Retinal pigment epithelial cell (primary cell): ENCODE data around the gene PARVA.
"Not testable (repeated sequence)": the region's sequence is repeated elsewhere in the genome, so short reads cannot be mapped to it uniquely, and the experiment has no call there.

ENCODE experiments used
- DNase-seq: peaks from one replicate; pipeline ENCODE4 v3.0.0-alpha.2; 2010; ENCODE audit warnings: low read depth
- H3K4me3 ChIP-seq: 2 replicates; pipeline ENCODE4 v1.5.1; 2011; ENCODE audit warnings: mild to moderate bottlenecking, low read length, control low read depth, moderate library complexity
- TF ChIP-seq, protein P1 (sequence below): conservative IDR thresholded peaks from 2 replicates; pipeline ENCODE4 v1.5.1; 2011; ENCODE audit warnings: low read depth, low read length, control low read depth, inconsistent platforms

Gene PARVA

DNA sequence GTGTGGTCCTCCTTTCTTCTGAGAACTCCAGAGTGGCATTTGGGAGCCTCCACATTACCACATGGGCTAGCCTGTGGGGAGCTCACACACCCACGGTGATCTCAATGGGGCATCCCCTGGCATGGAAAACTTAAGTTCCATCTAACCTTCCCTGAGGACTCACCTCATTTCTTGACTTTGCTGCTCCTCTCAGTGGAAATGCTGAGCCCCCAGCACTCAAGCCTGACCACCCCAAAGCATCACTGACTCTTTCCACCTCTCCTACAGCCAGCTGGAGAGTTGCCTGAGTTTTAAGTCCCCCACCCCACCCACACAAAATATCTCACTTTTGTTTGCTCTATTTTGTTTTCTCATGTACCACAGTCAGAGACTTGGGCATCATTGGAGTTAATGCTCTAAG lies 23.8 kb upstream of the PARVA start:
- DNase-seq: no peak
- TF ChIP-seq, protein P1, sequence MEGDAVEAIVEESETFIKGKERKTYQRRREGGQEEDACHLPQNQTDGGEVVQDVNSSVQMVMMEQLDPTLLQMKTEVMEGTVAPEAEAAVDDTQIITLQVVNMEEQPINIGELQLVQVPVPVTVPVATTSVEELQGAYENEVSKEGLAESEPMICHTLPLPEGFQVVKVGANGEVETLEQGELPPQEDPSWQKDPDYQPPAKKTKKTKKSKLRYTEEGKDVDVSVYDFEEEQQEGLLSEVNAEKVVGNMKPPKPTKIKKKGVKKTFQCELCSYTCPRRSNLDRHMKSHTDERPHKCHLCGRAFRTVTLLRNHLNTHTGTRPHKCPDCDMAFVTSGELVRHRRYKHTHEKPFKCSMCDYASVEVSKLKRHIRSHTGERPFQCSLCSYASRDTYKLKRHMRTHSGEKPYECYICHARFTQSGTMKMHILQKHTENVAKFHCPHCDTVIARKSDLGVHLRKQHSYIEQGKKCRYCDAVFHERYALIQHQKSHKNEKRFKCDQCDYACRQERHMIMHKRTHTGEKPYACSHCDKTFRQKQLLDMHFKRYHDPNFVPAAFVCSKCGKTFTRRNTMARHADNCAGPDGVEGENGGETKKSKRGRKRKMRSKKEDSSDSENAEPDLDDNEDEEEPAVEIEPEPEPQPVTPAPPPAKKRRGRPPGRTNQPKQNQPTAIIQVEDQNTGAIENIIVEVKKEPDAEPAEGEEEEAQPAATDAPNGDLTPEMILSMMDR: no peak
- no peak overlapping the region for H3K4me3 ChIP-seq

DNA sequence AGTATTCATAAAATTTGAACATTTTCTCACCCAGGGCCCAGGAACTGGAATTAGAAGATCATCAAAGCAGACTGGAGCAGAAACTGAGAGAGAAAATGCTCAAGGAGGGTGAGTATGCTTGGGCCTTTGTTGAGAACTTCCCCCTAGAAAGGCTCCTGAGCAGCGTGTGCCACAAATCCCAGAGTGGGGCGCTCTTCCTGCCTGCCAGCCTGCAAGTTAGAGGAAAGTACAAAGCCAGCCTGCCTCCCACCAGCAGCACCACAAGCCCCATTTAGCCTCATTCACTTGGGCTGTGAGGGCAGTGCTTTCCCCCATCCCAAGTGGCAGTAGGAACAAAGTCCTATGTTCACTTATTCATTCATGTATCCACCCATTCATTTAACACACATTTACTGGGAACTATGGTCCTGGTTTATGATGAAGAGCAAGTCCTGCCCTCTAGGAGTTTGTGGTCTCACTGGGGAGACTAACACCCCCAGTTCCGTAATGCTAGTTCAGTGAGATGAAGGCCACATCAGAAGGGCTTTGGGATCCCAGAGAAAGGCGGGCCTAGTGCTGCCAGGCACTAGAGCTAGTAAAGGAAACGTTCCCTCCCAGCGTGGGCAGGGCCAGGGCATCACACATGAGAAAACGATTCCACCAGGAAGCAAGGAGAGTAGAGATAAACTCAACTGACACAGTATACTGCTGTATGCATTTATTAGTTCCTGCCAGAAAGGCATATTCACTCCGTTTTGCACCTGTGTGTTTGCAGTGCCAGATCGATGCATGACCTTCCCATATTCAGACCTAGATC lies 22.4 kb upstream of the PARVA start:
- DNase-seq: no peak
- no peak overlapping the region for H3K4me3 ChIP-seq
- TF ChIP-seq, protein P1: no peak

DNA sequence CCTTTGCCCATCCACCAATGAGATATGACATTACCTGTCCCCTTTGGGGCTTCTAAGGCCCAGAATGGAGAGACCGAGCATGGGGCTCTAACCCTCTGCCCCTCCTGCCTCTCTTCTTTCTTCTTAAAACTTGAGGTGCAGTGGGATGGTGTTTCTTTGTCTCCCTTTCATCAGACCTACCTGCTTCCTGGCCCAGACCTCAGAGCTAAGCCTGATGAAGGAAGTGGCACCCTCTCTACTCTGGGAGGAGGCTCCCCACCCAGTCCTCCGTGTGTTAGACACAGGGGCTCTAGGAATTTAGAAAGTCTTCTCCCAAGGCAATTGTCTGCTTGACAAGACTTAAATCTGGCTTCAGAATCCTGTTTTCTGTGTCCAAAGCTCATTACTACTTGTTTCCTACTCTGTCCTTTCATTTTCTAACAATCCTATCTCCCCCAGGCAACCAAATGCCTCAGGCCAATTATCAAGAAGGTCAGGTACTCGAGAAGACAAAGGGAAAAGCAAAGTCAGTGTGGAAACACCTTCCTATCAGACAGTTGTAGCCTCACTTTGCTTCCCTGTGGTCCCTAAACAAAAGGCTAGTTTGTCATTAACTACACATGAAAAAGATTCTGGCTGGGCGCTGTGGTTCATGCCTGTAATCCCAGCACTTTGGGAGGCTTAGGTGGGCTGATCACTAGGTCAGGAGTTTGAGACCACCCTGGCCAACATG lies 20.3 kb upstream of the PARVA start:
- DNase-seq: no peak
- TF ChIP-seq, protein P1: no peak
- H3K4me3 ChIP-seq: no peak overlapping the region

DNA sequence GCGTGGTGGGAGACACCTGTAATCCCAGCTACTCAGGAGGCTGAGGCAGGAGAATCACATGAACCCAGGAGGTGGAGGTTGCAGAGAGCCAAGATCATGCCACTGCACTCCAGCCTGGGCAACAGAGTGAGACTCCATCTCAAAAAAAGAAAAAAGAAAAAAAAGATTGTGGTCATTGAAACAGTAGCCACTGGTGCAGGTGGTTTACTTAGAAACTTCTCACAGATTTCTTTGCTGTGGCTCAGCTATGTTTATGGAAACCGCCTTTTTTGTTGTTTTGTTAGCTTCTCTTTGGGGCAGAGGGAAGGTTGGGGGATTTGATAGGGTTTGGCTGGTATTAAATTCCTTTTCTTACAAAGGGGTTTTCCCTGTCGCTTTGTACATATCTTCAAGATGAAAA lies 19.7 kb upstream of the PARVA start:
- H3K4me3 ChIP-seq, DNase-seq: not testable (repeated sequence)

DNA sequence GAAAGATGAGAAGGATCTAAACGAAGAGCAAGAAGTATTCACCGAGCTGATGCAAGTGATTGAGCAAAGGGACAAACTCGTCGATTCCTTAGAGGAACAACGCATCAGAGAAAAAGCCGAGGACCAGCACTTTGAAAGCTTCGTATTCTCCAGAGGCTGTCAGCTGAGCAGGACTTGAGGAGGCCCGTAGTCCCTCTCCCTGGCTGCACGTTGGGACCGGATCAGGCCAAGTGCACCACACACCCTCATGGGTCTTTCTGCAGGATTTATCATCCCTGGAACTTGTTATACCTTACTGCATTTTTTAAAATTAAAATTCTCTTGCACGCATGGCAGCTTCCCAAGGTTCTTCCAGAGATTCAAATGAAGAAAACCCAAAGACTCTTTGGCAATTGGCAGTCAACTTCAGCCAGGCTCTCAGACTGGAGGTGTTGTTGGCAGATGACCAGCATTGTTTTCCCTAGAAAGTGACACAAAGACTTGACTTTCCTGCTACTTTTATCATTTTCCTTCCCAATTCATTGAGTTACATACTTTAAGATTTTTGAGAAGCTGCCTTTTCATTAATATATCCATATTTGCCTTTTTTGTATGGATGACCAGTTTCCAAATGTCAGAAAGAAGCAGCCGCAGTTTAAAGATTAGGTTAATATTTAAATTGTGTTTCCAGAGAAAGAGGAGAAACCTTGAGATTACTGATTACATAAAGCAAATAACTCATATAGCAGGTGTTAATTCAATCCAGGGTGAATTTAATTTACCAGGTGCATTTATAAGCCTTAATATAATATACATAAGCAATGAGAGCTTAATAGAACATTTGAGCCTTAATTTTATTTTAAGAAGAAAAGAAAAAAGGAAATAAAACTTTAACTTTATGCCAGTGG lies 18.8 kb upstream of the PARVA start:
- DNase-seq: no peak
- H3K4me3 ChIP-seq: no peak overlapping the region
- TF ChIP-seq, protein P1: no peak

DNA sequence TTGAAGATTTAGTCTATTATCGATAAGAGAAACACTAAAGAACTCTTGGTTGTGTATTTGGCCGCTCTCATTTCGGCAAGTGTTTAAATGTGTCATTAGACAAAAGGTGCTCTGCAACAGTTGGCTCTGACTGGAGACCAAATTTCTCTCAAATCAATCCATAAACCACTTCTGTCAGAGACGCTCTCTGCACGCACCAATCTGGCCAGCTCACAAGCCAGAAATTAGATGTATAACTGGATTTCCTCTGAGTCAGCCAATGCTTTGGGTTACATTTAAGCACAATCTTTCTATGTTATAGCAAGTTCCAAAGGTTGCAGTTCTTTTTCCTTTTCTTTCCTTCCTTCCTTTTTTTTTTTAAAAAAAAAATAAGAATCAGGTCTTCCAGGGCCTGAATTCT lies 17.6 kb upstream of the PARVA start:
- DNase-seq: no peak
- H3K4me3 ChIP-seq: no peak overlapping the region
- TF ChIP-seq, protein P1: no peak

DNA sequence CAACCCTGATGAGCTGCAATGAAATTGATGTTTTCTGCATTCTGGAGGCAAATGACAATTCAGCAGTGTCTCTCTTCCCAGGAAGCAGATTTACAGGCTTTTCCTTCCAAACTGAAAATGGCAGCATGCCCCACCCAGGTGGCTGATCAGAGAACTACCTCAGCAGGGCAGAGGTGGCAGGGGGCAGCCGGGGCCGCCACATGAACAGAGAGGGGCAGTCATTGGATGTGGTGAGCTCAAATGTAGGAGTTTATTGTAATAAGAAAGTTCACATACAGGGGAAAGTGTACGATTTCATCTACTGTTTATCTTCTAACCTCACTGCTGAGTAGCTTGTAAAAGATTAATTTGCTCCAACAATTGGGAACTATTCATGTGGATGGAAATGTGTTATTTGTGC lies 15.7 kb upstream of the PARVA start:
- no peak for DNase-seq
- H3K4me3 ChIP-seq: no peak overlapping the region
- TF ChIP-seq, protein P1: no peak
